Measurements from ENCODE around the gene KCTD2.

The KCTD2 gene

DNA sequence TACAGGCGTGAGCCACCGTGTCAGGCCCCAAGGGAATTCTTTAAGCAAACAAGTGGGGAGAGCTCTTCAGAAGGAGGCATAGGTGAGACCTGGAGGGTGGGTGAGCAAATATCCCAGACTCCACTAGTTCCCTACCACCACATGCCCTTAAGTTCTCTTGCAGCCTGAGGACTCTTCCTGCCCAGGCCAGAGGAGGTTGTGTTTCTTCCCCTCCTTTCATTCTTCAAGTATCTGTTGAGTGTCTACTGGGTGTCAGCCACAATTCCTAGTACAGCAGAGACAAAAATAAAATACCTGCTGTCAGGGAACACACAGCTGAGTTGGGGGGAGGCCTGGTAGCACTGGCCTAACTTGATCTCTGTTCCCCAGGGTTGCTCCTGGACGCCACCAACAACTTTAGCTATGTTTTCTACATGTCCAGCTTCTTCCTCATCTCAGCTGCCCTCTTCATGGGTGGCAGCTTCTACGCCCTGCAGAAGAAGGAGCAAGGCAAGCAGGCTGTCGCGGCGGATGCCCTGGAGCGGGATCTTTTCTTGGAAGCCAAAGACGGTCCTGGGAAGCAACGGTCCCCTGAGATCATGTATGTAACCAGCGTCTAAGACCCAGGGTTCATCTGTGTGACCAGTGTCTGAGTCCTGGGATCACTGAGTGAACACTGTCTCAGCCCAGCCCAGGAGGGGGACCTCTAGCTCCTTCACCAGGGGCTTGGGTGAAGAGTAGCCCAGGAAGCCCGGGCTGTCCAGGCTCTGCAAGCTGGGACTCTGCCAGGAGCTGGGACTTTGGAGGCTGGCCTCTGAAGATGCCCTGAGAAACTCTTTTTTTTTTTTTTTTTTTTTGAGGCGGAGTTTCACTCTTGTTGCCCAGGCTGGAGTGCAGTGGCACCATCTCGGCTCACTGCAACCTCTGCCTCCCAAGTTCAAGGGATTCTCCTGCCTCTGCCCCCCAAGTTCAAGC lies 56.9 kb downstream of the KCTD2 start:
- no peak for DNase-seq

DNA sequence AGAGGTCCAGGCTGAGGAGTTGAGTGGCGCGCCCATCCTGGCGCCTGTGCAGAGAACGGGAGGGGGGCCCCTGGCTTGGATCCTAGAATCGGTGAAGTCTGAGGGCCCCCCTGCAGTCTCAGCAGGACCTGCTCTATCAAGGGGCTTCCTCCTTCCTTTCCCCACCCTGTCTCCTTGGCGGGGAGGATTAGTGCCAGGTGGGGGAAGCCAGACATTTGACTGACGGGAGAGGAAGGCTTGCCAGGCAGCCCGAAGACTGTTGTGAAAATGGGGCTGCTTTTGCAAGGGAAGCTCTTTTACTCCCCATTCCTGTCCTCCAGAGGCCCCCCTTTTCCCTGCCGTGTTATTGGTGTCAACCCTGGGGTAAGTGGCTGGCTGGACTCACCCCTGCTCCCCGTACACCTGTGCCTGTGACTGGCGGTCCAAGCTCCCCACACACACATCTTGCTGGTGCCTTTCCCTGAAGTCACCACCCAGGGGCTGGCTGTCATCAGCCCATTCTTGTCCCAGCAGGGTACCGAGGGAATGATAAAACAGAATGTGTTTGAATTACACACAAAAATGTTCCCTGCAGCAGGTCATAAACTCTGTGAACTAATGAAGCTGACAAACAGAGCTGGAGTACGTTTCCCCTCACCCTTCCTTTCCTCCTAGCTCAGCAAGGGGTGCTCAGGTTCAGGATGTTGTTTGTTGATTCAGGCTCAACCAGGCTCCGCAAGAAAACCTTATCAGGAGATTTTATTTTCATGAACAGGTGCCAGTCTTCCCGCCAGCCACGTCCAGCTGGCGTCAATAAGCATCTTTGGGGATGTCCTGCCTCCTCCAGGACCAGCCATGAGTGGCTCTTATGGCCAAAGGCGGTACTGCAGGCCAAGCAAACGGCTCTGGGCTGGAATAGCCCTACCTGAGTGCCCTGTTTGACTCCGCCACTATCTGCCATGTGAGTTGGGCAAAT lies 58.4 kb downstream of the KCTD2 start:
- peak; percentile 45 for DNase-seq

DNA sequence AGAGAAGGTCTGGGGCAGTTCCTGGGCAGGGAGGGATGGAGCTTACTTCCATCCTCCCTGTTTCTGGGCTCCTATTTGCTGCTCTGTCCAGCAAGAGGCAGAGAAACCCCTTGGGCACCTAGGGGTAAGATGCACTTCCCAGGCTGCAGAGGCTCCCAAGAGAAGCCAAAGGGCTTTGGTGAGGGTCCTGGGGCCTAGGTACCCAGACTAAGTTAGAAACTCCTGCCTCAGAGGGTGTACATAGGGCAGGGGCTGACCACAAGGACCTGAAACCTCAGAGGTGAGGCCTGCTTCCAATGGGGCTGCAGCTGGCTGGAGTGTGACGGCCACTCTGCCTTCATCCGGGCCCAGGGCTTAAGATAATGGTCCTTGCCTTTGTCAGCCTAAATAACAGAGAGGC lies 61.2 kb downstream of the KCTD2 start:
- no peak for DNase-seq

DNA sequence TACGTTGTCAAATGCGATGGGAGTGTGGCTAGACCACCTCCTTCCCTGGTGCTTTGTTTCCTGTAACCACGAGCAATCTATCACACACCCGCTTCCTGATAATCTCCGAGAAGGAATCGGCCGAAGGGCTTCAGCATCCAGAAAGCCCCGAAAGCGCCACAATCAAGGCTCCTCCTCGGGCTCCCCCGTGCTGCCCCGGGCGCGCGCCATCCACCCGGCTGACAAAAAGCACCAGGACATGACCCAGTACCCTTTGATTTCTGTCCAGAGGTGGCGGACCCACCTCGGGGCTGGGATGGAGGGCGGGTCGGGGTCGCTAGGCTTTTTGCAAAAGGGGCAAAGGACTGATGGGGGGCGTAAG lies 62.0 kb downstream of the KCTD2 start:
- no peak for DNase-seq

DNA sequence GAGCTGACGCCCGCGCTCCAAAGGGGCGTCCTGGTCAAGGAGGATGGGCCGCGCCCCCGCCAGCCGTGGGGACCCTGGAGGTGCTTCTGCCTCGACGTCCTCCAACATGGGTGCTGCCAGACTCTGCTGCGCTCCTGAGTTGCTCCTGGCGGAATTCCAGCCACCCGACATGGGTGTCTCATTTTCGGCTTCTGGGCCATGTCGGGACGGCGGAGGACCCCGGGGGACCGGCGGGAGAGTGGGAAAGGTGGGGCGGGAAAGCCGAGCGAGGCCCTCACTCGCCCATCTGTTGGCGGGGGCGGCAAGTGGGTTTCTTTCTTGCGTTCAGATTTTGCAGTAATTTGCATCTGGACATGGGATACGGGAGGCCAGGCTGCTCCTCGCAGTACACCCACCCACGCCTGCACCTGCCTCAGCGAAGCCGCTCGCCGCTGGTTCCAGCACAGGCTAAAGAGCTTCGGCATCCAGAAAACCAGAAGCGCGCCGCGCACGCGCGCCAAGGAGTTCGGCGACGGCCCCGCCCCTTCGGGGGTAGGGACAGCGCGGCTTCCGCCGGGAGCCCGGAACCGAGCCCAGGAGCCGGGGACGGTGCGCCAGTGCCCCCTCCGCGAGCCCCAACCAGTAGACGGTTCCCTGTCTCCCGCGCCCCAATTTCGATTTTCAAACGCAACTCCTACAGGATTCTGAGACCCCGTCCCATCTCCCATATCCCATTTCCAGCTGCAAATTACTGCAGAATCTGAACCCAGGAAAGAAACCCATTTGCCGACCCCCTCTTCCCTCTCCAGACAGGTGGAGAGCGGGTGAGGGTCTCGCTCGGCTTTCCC lies 62.6 kb downstream of the KCTD2 start, which contains the start of gene ARMC7:
Gene ARMC7 (plus strand): TSS at position 563 of the 827 bp plus-strand sequence. CDS start 320 bp downstream, outside the sequence.
- peak; percentile 93 for DNase-seq

DNA sequence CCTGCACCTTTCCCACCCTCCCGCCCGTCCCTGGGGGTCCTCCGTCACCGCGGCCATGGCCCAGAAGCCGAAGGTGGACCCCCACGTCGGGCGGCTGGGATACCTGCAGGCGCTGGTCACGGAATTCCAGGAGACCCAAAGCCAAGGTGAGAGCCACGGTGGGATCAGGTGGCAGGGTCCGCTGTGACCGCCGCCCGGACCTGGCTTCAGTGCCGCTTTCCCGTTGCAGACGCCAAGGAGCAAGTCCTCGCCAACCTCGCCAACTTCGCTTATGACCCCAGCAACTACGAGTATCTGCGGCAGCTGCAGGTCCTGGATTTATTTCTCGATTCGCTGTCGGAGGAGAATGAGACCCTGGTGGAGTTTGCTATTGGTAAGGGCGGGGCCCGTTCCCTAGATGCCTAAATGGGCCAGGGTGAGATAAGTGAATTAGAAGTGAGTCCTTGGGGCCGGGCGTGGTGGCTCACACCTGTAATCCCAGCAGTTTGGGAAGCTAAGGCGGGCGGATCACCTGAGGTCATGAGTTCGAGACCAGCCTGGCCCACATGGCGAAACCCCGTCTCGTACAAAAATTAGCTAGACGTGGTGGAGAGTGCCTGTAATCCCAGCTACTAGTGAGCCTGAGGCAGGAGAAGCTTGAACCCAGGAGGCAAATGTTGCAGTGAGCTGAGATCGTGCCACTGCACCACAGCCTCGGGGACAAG lies 63.4 kb downstream of the KCTD2 start:
- DNase-seq, result peak; percentile 31

DNA sequence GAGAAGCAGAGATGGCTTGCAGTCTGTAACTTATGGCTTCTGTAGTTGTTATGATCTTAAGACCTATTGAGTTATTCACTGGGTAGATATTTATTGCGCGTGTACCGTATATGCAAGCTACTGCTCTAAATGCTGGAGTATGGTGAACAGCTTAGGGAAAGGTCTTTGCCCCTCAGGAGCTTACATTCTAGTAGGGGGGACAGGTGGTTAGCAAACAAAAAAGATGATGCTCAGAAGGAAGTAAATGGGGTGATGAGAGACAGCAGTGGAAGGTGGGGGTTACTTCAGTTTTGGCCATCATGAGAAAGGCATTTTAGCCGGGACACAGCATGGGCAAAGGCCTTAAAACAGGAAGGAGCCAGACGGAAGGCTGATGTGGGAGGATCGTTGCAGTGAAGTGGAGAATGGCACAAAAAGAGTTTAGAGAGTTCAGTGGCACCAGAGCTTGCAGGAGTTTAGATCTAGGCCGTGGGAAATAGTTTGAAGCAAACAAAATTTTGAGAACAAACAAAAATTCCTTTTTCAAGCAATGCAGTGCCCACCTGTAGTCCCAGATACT lies 64.8 kb downstream of the KCTD2 start:
- DNase-seq, result no peak

DNA sequence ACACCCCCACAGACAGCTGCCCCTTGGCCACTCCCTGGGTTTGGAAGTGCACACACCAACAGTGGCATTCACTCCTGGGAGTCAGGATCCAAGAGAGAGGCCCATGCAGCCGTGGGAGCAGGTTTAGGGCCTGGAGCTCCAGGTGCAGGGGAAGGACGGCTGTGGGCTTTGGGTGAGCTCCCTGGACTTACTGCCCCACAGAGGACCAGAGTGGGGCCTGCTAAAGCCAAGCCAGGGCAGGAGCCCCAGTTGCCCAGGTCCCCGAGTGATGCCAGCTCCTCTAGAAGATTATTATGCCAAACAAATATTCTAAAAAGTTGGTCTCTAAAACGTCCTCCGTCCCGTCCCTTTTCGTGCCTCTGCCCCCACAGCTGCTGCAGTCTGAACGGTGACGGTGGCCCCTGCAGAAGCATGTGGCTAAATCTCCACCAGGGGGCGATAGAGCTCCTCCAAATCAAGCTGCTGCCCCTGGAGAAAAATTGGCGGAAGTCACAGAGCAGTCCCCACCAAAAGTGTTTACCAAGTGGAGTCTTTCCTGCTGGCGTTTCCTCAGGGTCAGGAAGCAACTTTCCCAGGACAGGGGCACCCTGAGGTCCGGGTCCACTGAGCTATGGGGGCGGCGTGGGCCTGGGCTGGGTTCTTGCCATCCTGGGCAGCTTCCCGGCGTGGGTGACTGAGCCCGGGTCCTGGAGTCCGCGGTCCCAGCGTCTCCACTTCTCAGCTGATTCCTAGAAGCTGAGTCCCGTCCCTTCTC lies 67.0 kb downstream of the KCTD2 start:
- DNase-seq, result peak; percentile 92

DNA sequence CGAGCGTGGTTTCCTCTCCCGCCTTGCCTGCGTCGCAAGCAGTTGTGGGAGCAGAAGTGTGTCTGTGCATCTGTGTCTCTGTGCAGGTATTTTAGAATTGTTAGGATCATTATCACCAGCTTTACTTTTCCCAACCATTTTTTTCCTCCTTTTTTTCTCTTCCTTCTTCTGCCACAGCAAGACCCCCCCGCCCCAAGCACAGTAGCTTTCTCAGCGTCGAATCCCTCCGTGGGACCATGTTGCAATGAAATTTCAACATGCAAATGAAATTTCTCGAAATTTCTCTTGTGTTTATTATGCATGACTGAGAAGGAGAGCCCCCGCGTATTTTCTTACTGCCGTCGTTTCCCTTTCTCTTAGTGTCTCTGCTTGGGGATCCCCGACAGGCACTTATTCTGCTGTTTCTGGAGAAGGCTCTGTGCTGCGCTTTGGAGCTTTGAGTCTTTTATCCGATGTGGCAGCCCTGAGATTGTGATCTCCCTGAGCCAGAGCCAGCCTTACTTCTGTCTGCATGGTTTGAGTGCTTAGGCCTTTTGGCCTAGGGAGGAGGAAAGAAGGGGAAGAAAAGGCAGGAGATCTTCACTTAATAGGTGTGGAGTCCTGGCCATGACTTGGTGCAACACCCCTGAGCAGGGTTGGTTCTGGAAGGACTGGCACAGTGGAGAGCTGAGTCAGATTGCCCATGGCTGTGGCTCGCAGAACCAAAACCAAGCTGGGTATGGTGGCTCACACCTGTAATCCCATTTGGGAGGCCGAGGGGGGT lies 67.7 kb downstream of the KCTD2 start:
- DNase-seq, result no peak

Data from retina (tissue), 1 donor.